Measurements from ENCODE around the gene TAC4.
A peak's percentile ranks its signal among the peaks of the same experiment; 100 is the strongest.

The TAC4 gene

DNA sequence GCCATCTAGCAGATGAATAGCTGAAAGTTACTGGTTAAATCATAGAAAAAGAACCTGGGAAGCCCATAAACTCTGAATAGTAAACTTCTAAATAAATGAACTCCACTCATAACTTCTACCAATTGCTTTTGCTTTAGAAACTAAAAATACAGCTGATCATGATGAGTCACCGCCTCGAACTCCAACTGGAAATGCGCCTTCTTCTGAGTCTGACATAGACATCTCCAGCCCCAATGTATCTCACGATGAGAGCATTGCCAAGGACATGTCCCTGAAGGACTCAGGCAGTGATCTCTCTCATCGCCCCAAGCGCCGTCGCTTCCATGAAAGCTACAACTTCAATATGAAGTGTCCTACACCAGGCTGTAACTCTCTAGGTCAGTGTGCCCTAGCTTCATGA, 49.7 kb downstream of the TAC4 start:
- no peak for DNase-seq

DNA sequence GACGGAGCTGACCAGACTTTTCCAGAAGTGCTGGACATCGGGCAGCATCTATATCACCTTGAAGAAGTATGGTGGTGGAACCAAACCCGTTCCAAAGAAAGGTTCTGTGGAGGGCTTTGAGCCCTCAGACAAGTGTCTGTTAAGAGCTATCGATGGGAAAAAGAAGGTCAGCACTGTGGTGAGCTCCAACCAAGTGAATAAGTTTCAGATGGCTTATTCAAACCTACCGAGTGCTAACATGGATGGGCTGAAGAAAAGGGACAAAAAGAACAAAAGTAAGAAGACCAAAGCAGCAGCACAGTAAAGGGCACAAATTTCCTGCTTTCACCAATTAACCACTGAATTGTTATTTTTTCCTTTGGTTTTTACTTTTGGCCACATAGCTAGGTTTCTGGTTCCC, 52.5 kb downstream of the TAC4 start:
- DNase-seq: no peak

DNA sequence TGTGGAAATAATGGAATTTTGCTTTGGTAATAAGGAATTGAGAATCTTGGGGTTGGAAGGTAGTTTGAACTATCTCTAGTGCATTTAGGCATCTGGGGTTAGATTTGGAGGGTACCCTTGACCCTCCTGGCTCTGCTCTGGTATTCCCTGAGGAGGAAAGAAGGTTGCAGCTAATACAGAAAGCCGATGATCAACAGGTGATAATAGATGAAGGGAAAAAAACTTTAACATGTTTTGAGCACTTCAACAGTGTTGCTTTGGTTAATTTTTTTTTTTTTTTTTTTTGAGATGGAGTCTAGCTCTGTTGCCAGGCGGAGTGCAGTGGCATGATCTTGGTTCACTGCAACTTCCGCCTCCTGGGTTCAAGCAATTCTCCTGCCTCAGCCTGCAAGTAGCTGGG, 54.6 kb downstream of the TAC4 start:
- no peak for DNase-seq

DNA sequence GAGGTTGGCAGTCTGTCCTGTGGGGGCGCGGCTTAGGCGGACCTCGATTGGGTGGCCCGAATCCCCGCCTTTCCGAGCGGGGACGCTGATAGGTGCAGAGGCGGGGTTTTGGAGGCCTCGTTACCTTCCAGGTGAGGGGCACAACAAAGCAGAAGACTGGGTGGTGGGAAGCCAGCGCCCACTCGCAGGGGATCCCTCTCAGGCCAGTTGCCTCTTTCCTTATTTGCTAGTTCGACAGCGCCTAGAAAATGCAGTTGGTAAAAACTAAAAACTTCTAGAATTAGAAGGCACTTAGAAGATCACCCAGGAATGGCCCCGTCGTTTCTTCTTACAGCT, 58.7 kb downstream of the TAC4 start:
- no peak for DNase-seq

DNA sequence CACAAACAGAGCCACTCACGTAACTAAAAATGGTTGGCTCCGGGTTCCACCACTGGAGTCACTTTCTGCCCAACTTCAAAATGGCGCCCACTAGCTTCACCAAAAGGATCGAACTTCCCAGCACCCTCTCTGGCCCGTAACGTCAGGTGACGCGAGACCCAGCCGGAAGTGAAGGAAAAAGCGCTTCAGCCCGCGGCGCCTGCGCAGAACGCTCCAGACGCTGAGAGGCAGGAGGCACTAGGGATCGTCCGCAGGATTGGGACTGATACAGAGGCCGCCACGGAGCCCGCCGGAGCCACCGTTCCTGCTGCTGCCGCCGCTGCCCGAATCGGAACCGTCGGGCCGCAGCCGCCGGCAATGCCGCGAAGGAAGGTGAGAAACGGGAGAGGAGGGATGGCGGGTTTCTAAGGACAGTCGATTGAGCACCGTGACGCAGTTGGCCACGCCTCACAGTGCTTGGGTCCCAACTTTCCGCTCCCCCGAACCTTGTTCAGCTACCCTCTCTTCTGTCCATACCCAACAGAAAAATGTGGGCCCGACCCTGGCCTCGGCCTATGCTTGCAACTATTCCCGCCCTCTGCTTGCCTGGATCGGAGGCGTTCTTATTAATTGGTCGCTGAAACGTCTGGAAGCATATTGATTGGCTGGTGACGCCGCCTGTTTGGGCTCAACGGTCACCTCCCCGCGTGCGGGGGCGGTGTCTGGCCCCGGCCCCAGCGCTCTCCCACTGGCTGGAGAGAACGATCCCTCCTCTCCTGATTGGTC, 59.2 kb downstream of the TAC4 start, which contains the start of gene KAT7:
KAT7 (plus strand) TSS at position 204 of the 765 bp plus-strand sequence; CDS start at position 358, 154 bp downstream.
- DNase-seq: peak; percentile 99
